ENCODE measurements around the gene WNT2B. TPM values are rescaled to one million over a fixed set of nuclear protein-coding genes. Genes with fewer than 3 reads are reported as not detected.

Gene WNT2B
- total RNA-seq, 4 donors from 2014 or later: 5.8 to 15.0 (median 13.9) TPM

- peaks cover 6 to 31% (median 13%) of the 10 kb centered on the region in 4 donors for H3K4me1 ChIP-seq
- H3K4me3 ChIP-seq: no peak overlapping the region
- no peak overlapping the region for H3K27ac ChIP-seq
- H3K9me3 ChIP-seq: no peaks in the 10 kb centered on the region
- H3K27me3 ChIP-seq: peaks cover 0 to 9% of the 10 kb centered on the region in 2 donors
- no peak for TF ChIP-seq CTCF (IDR thresholded peaks at IDR 0.05)
- no peak for TF ChIP-seq POLR2A (IDR thresholded peaks at IDR 0.05)
- no peaks in the 10 kb centered on the region for H3K36me3 ChIP-seq
- no peak for DNase-seq
These were observed 2.9 kb upstream of the WNT2B start for GRCh38 chr1:112505878-112506277.

- Histone ChIP-seq H3K4me3 (no peak overlapping the region), H3K4me1 (peaks cover 6 to 31% (median 13%) of the 10 kb centered on the region in 4 donors), H3K36me3 (no peaks in the 10 kb centered on the region), H3K27me3 (peaks cover 0 to 9% of the 10 kb centered on the region in 2 donors), H3K9me3 (no peaks in the 10 kb centered on the region), H3K27ac (no peak overlapping the region)
- DNase-seq: no peak
- no peak for TF ChIP-seq POLR2A (IDR thresholded peaks at IDR 0.05)
- TF ChIP-seq CTCF (IDR thresholded peaks at IDR 0.05): no peak
These were observed 2.5 kb upstream of the WNT2B start for GRCh38 chr1:112506306-112506705.

GRCh38 chr1:112506731-112507130 is 2.0 kb upstream of the WNT2B start:
- H3K9me3 ChIP-seq: no peaks in the 10 kb centered on the region
- no peaks in the 10 kb centered on the region for H3K36me3 ChIP-seq
- H3K27ac ChIP-seq: no peak overlapping the region
- DNase-seq: no peak
- peaks cover 0 to 9% of the 10 kb centered on the region in 2 donors for H3K27me3 ChIP-seq
- no peak for TF ChIP-seq POLR2A (IDR thresholded peaks at IDR 0.05)
- no peak for TF ChIP-seq CTCF (IDR thresholded peaks at IDR 0.05)
- no peak overlapping the region for H3K4me3 ChIP-seq
- peaks cover 6 to 31% (median 12%) of the 10 kb centered on the region in 4 donors for H3K4me1 ChIP-seq

GRCh38 chr1:112507336-112507735 is 1.4 kb upstream of the WNT2B start:
- Histone ChIP-seq H3K36me3 (no peaks in the 10 kb centered on the region), H3K27me3 (peaks cover 0 to 9% of the 10 kb centered on the region in 2 donors), H3K4me3 (no peak overlapping the region), H3K4me1 (peaks cover 6 to 27% (median 9%) of the 10 kb centered on the region in 4 donors), H3K9me3 (no peaks in the 10 kb centered on the region), H3K27ac (no peak overlapping the region)
- TF ChIP-seq CTCF (IDR thresholded peaks at IDR 0.05): no peak
- no peak for TF ChIP-seq POLR2A (IDR thresholded peaks at IDR 0.05)
- no peak for DNase-seq

- peak overlapping the region in 1 of 4 donors; percentile 76 for H3K27ac ChIP-seq
- DNase-seq: no peak
- TF ChIP-seq CTCF (IDR thresholded peaks at IDR 0.05): no peak
- no peak for TF ChIP-seq POLR2A (IDR thresholded peaks at IDR 0.05)
- peaks cover 0 to 9% of the 10 kb centered on the region in 2 donors for H3K27me3 ChIP-seq
- H3K36me3 ChIP-seq: no peaks in the 10 kb centered on the region
- H3K9me3 ChIP-seq: no peaks in the 10 kb centered on the region
- peak overlapping the region; percentile 45 to 75 (median 64) for H3K4me3 ChIP-seq
- peaks cover 6 to 23% (median 9%) of the 10 kb centered on the region in 4 donors for H3K4me1 ChIP-seq
These were observed 866 bp upstream of the WNT2B start for GRCh38 chr1:112507921-112508277.

All from Peyer's patch (tissue), 4 donors.